Measurements from ENCODE around the gene OR56B1. TPM values are rescaled to one million over a fixed set of nuclear protein-coding genes. Genes with fewer than 3 reads are reported as not detected.

Gene OR56B1
- total RNA-seq, 2 experiments from 2014 or later, result 0.06 TPM; not detected in 1

DNA sequence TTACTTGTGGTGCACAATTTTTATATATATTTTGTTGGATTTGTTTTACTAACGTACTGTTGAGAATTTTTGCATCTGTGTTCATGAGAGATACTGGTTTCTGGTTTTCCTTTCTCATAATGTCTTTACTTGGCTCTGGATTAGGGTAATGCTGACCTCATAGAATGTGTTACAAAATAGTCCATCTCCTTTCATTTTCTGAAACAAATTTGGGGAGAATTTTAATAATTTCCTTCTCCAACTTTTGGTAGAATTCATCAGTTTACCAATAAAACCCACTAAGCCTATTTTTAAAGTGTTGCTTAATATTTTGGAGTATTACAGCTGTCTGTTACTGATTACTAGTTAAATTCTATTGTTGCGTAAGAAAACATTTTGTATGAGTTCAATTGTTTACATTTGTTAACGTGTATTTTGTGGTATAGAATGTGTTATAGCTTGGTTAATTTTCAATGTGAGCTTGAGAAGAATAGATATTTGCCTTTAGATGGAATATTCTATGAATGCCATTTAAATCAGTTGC, 35.1 kb upstream of the OR56B1 start:
- Histone ChIP-seq H3K27ac (ENCODE audit: low read depth, low read length, poor library complexity, severe bottlenecking) (no peak overlapping the region), H3K4me3 (ENCODE audit: low read depth, low read length, poor library complexity, severe bottlenecking) (no peak overlapping the region), H3K36me3 (ENCODE audit: insufficient read depth, low read length) (peaks cover 66% of the 10 kb centered on the region), H3K4me2 (ENCODE audit: low read length) (no peak overlapping the region), H3K79me2 (ENCODE audit: insufficient read depth, low read depth, low read length) (no peaks in the 10 kb centered on the region), H3K9me2 (ENCODE audit: insufficient read depth, low read length) (no peaks in the 10 kb centered on the region), H3K9me3 (ENCODE audit: low read length) (no peaks in the 10 kb centered on the region), H2AFZ (ENCODE audit: low read length) (no peak overlapping the region), H3K4me1 (ENCODE audit: insufficient read depth, low read length, poor library complexity, severe bottlenecking) (peaks cover 10% of the 10 kb centered on the region), H4K20me1 (ENCODE audit: insufficient read depth, low read length) (no peaks in the 10 kb centered on the region)
- no TSS peak for BruUV-seq (replicated peaks)
- intact Hi-C loops (cut with micrococcal nuclease; ENCODE audit: unreplicated experiment), result no loop called here
- ChIA-PET CTCF (ENCODE audit: unreplicated experiment) (no interaction called here), POLR2A (interaction anchor here (0.6 to 3.5 kb wide), 3 partner anchors 8 to 825 kb away, joined by 3 to 26 read pairs (median 3); partner anchors contain the start of gene TRIM22)
- TF ChIP-seq, protein P1, sequence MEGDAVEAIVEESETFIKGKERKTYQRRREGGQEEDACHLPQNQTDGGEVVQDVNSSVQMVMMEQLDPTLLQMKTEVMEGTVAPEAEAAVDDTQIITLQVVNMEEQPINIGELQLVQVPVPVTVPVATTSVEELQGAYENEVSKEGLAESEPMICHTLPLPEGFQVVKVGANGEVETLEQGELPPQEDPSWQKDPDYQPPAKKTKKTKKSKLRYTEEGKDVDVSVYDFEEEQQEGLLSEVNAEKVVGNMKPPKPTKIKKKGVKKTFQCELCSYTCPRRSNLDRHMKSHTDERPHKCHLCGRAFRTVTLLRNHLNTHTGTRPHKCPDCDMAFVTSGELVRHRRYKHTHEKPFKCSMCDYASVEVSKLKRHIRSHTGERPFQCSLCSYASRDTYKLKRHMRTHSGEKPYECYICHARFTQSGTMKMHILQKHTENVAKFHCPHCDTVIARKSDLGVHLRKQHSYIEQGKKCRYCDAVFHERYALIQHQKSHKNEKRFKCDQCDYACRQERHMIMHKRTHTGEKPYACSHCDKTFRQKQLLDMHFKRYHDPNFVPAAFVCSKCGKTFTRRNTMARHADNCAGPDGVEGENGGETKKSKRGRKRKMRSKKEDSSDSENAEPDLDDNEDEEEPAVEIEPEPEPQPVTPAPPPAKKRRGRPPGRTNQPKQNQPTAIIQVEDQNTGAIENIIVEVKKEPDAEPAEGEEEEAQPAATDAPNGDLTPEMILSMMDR (conservative IDR thresholded peaks at IDR 0.05; ENCODE audit: low read length), result no peak
- no peak for TF ChIP-seq EZH2phosphoT487 (IDR thresholded peaks at IDR 0.05; ENCODE audit: borderline replicate concordance, low read depth, low read length)
- no peak for DNase-seq (ENCODE audit: low spot score)

DNA sequence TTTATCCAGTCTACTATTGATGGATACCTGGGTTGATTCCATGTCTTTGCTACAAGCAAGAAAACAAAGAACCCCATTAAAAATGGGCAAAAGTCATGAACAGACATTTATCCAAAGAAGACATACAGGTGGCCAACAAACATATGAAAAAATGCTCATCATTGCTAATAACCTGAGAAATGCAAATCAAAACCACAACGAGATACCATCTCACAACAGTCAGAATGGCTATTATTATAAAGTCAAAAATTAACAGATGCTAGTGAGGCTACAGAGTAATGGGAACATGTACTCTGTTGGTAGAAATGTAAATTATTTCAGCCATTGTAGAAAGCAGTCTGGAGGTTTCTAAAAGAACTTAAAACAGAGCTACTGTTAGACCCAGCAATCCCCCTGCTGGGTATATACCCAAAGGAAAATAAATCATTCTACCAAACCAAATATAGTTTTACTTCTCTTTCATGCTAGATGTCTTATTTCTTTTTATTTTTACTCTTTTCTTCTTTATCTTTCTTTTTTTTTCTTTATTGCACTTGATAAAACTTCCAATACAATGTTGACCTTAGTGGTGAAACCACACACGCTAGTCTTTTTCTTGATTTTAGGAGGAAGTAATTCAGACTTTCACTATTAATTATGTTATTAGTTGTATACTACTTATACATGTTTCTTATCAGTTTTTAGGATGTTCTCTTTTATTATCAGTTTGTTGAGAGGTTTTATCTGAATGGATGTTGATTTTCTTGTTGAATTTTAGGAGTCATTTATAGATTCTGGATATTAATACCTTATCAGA, 32.3 kb upstream of the OR56B1 start:
- TF ChIP-seq EZH2phosphoT487 (IDR thresholded peaks at IDR 0.05; ENCODE audit: borderline replicate concordance, low read depth, low read length), result no peak
- TF ChIP-seq, protein P1 (conservative IDR thresholded peaks at IDR 0.05; ENCODE audit: low read length), result no peak
- ChIA-PET CTCF (ENCODE audit: unreplicated experiment) (no interaction called here), POLR2A (no interaction called here)
- Histone ChIP-seq H3K9me3 (ENCODE audit: low read length) (no peaks in the 10 kb centered on the region), H3K36me3 (ENCODE audit: insufficient read depth, low read length) (peaks cover 63% of the 10 kb centered on the region), H2AFZ (ENCODE audit: low read length) (no peak overlapping the region), H3K4me3 (ENCODE audit: low read depth, low read length, poor library complexity, severe bottlenecking) (no peak overlapping the region), H3K79me2 (ENCODE audit: insufficient read depth, low read depth, low read length) (no peaks in the 10 kb centered on the region), H3K9me2 (ENCODE audit: insufficient read depth, low read length) (no peaks in the 10 kb centered on the region), H3K27ac (ENCODE audit: low read depth, low read length, poor library complexity, severe bottlenecking) (no peak overlapping the region), H3K4me1 (ENCODE audit: insufficient read depth, low read length, poor library complexity, severe bottlenecking) (peaks cover 10% of the 10 kb centered on the region), H3K4me2 (ENCODE audit: low read length) (no peak overlapping the region), H4K20me1 (ENCODE audit: insufficient read depth, low read length) (no peaks in the 10 kb centered on the region)
- BruUV-seq (replicated peaks), result no TSS peak
- intact Hi-C loops (cut with micrococcal nuclease; ENCODE audit: unreplicated experiment), result no loop called here
- DNase-seq (ENCODE audit: low spot score), result no peak

DNA sequence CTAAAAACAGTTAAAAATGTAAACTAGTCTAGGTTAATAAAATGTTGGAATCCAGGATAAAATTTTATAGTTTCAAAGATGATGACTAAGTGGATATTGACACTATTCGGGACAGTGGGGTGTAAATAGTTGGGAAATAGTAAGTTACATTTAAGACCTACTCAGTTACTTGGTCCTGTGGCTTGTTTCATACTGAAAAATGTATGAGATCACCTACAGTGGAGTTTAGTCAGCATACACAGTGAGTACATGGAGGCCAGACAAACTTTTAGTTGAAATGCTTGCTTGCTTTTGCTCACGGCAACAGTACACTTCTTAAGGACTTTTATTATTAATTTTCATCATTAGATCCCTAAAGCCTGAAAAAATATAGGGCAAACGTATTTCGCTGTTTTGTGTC, 30.6 kb upstream of the OR56B1 start:
- Histone ChIP-seq H3K4me3 (ENCODE audit: low read depth, low read length, poor library complexity, severe bottlenecking) (no peak overlapping the region), H3K9me2 (ENCODE audit: insufficient read depth, low read length) (no peaks in the 10 kb centered on the region), H3K4me2 (ENCODE audit: low read length) (no peak overlapping the region), H3K79me2 (ENCODE audit: insufficient read depth, low read depth, low read length) (no peaks in the 10 kb centered on the region), H4K20me1 (ENCODE audit: insufficient read depth, low read length) (no peaks in the 10 kb centered on the region), H3K4me1 (ENCODE audit: insufficient read depth, low read length, poor library complexity, severe bottlenecking) (peaks cover 8% of the 10 kb centered on the region), H3K36me3 (ENCODE audit: insufficient read depth, low read length) (peaks cover 63% of the 10 kb centered on the region), H3K27ac (ENCODE audit: low read depth, low read length, poor library complexity, severe bottlenecking) (no peak overlapping the region), H3K9me3 (ENCODE audit: low read length) (no peaks in the 10 kb centered on the region), H2AFZ (ENCODE audit: low read length) (no peak overlapping the region)
- ChIA-PET POLR2A (interaction anchor here (0.6 to 0.7 kb wide), 2 partner anchors 23 to 89 kb away, joined by 3 read pairs; no protein-coding TSS in a partner anchor), CTCF (ENCODE audit: unreplicated experiment) (no interaction called here)
- intact Hi-C loops (cut with micrococcal nuclease; ENCODE audit: unreplicated experiment), result no loop called here
- BruUV-seq (replicated peaks), result no TSS peak
- no peak for TF ChIP-seq EZH2phosphoT487 (IDR thresholded peaks at IDR 0.05; ENCODE audit: borderline replicate concordance, low read depth, low read length)
- TF ChIP-seq, protein P1 (conservative IDR thresholded peaks at IDR 0.05; ENCODE audit: low read length), result no peak
- no peak for DNase-seq (ENCODE audit: low spot score)

All from OCI-LY7 (cell line).